HCT116 (cell line): Measurements from ENCODE around the gene OR1N1.

Source experiments
- CEBPB ChIP-seq: IDR thresholded peaks from 2 replicates; pipeline ENCODE4 v1.6.1; 2012; ENCODE audit warnings: low read depth
- ELF1 ChIP-seq: IDR thresholded peaks from 2 replicates; pipeline ENCODE4 v1.6.1; 2012; ENCODE audit warnings: low read depth, borderline replicate concordance
- EZH2 ChIP-seq: fragments of 200-600 bp; sonication (generic); IDR thresholded peaks from 2 replicates; pipeline ENCODE4 v1.6.1; 2017; ENCODE audit warnings: antibody characterized with exemption, mixed run types
- EZH2phosphoT487 ChIP-seq: fragments of 200-600 bp; IDR thresholded peaks from 2 replicates; pipeline ENCODE4 v1.6.1; 2018; ENCODE audit warnings: antibody characterized with exemption, borderline replicate concordance
- FOSL1 ChIP-seq: IDR thresholded peaks from 2 replicates; pipeline ENCODE4 v1.6.1; 2012; ENCODE audit warnings: low read depth
- JUND ChIP-seq: IDR thresholded peaks from 2 replicates; pipeline ENCODE4 v1.6.1; 2012
- POLR2A ChIP-seq: IDR thresholded peaks from 2 replicates; pipeline ENCODE4 v1.7.0; 2011; ENCODE audit warnings: borderline replicate concordance; ENCODE audit not compliant: insufficient read depth, insufficient read length; ENCODE audit errors: extremely low read depth
- POLR2AphosphoS5 ChIP-seq: IDR thresholded peaks from 2 replicates; pipeline ENCODE4 v1.6.1; 2011; ENCODE audit warnings: mild to moderate bottlenecking, low read depth, low read length, moderate library complexity
- SP1 ChIP-seq: IDR thresholded peaks from 2 replicates; pipeline ENCODE4 v1.6.1; 2012; ENCODE audit warnings: low read depth
- ZFX ChIP-seq: fragments of 450-650 bp; IDR thresholded peaks from 2 replicates; pipeline ENCODE4 v1.6.1; 2017
- ZNF274 ChIP-seq: fragments of 200-500 bp; sonication (Bioruptor generic); IDR thresholded peaks from 2 replicates; pipeline ENCODE4 v1.6.1; 2014; ENCODE audit warnings: mild to moderate bottlenecking, low read depth, low read length, inconsistent platforms
- TF ChIP-seq, protein P1 (sequence below), 3 experiments: fragments of 200-600 bp in 1 of 3; sonication (generic) in 1 of 3; IDR thresholded peaks in 2 of 3; conservative IDR thresholded peaks in 1 of 3; 2 replicates each; pipeline ENCODE4 v1.5.1; 2012 to 2017; ENCODE audit warnings: low read depth in 2 of 3, low read length in 2 of 3, antibody characterized with exemption in 1 of 3, borderline replicate concordance in 1 of 3, control low read depth in 1 of 3, mild to moderate bottlenecking in 1 of 3, mixed read lengths in 1 of 3, mixed run types in 1 of 3, moderate library complexity in 1 of 3; ENCODE audit not compliant: insufficient read depth in 1 of 3
- TF ChIP-seq, protein P2 (sequence below): IDR thresholded peaks from 2 replicates; pipeline ENCODE4 v1.6.1; 2012
- TF ChIP-seq, protein P3 (sequence below): IDR thresholded peaks from 2 replicates; pipeline ENCODE4 v1.6.1; 2012

DNA sequence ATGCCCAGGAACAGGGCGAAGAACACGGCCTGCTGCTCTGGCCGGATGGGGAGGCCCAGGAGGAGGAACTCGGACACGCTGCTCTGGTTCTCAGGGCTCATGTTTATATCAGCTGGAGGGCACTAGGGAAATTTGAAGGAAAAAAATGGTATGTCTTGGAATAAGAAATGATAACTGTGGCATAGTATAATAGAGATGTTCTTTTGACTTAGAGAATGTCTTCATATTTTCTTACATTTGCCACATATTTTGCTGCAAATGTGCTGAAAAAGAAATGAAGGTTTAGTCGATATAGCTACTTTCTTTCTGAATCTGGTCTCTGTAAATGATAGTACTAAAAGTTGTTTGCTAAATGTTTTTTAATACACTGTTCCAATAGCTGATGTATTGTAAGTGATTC lies 49.3 kb downstream of the OR1N1 start, which contains the start of gene OR1J1:
- TF ChIP-seq POLR2A (no peak), ZFX (no peak), ELF1 (no peak), EZH2 (no peak), POLR2AphosphoS5 (no peak), EZH2phosphoT487 (no peak), FOSL1 (no peak), SP1 (no peak), ZNF274 (no peak), JUND (no peak), CEBPB (no peak)
- TF ChIP-seq, protein P1, sequence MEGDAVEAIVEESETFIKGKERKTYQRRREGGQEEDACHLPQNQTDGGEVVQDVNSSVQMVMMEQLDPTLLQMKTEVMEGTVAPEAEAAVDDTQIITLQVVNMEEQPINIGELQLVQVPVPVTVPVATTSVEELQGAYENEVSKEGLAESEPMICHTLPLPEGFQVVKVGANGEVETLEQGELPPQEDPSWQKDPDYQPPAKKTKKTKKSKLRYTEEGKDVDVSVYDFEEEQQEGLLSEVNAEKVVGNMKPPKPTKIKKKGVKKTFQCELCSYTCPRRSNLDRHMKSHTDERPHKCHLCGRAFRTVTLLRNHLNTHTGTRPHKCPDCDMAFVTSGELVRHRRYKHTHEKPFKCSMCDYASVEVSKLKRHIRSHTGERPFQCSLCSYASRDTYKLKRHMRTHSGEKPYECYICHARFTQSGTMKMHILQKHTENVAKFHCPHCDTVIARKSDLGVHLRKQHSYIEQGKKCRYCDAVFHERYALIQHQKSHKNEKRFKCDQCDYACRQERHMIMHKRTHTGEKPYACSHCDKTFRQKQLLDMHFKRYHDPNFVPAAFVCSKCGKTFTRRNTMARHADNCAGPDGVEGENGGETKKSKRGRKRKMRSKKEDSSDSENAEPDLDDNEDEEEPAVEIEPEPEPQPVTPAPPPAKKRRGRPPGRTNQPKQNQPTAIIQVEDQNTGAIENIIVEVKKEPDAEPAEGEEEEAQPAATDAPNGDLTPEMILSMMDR (IDR thresholded peaks at IDR 0.05 in 2 of 3, conservative IDR thresholded peaks at IDR 0.05 in 1 of 3; ENCODE audit: borderline replicate concordance in 1 of 3, insufficient read depth in 1 of 3, low read depth in 2 of 3, low read length in 2 of 3): no peak
- TF ChIP-seq, protein P2, sequence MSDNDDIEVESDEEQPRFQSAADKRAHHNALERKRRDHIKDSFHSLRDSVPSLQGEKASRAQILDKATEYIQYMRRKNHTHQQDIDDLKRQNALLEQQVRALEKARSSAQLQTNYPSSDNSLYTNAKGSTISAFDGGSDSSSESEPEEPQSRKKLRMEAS: no peak
- TF ChIP-seq, protein P3, sequence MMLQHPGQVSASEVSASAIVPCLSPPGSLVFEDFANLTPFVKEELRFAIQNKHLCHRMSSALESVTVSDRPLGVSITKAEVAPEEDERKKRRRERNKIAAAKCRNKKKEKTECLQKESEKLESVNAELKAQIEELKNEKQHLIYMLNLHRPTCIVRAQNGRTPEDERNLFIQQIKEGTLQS: no peak
